HG03442 (cell line): ENCODE measurements around the gene HM13.
"Not testable (repeated sequence)": the region's sequence is repeated elsewhere in the genome, so short reads cannot be mapped to it uniquely, and the experiment has no call there.

Experiments
- ATAC-seq: cut with Tn5 transposase; IDR thresholded peaks from one replicate; pipeline ENCODE4 v1.9.1; 2021; ENCODE audit warnings: mild to moderate bottlenecking, moderate library complexity; ENCODE audit not compliant: unreplicated experiment

The HM13 gene

GRCh38 chr20:31566319-31566657, 52.0 kb downstream of the HM13 start:
- ATAC-seq: no peak

- ATAC-seq: no peak
Observed at GRCh38 chr20:31566658-31567379, 52.6 kb downstream of the HM13 start.

GRCh38 chr20:31567380-31567720, 53.1 kb downstream of the HM13 start:
- ATAC-seq: no peak

- ATAC-seq: no peak
Observed at GRCh38 chr20:31568041-31568731, 53.9 kb downstream of the HM13 start.

GRCh38 chr20:31568773-31569162, 54.5 kb downstream of the HM13 start:
- ATAC-seq: no peak

- no peak for ATAC-seq
Observed at GRCh38 chr20:31569163-31570020, 55.1 kb downstream of the HM13 start.

- no peak for ATAC-seq
Observed at GRCh38 chr20:31570021-31570463, 55.8 kb downstream of the HM13 start.

- ATAC-seq: no peak
Observed at GRCh38 chr20:31570735-31571617, 56.7 kb downstream of the HM13 start.

- no peak for ATAC-seq
Observed at GRCh38 chr20:31572042-31572700, 57.9 kb downstream of the HM13 start.

GRCh38 chr20:31572701-31573554, 58.7 kb downstream of the HM13 start:
- peak; percentile 84 for ATAC-seq

- ATAC-seq: peak; percentile 5
Observed at GRCh38 chr20:31573555-31574321, 59.5 kb downstream of the HM13 start.

- not testable (repeated sequence) for ATAC-seq
Observed at GRCh38 chr20:31574986-31575385, 60.7 kb downstream of the HM13 start.

- no peak for ATAC-seq
Observed at GRCh38 chr20:31576751-31577150, 62.5 kb downstream of the HM13 start.

GRCh38 chr20:31577194-31577593, 63.0 kb downstream of the HM13 start:
- ATAC-seq: no peak

GRCh38 chr20:31578448-31579138, 64.4 kb downstream of the HM13 start:
- ATAC-seq: no peak

GRCh38 chr20:31579245-31579644, 65.0 kb downstream of the HM13 start:
- ATAC-seq: no peak

- ATAC-seq: not testable (repeated sequence)
Observed at GRCh38 chr20:31579941-31580651, 65.9 kb downstream of the HM13 start.
